Hypothalamus (tissue), 51 donors: ENCODE results near the gene AAMP.
"Not testable (repeated sequence)": the region's sequence is repeated elsewhere in the genome, so short reads cannot be mapped to it uniquely, and the experiment has no call there.

Source experiments
- DNase-seq, 51 donors: peaks; one replicate each; lab custom pipeline; 2025; lab: John Stamatoyannopoulos, UW

AAMP gene

GRCh38 chr2:218276986-218277755, 7.2 kb upstream of the AAMP start:
- DNase-seq, result no peak

GRCh38 chr2:218275371-218276072, 5.6 kb upstream of the AAMP start:
- no peak for DNase-seq

- no peak for DNase-seq
These were observed 4.6 kb upstream of the AAMP start for GRCh38 chr2:218274586-218274985.

DNA sequence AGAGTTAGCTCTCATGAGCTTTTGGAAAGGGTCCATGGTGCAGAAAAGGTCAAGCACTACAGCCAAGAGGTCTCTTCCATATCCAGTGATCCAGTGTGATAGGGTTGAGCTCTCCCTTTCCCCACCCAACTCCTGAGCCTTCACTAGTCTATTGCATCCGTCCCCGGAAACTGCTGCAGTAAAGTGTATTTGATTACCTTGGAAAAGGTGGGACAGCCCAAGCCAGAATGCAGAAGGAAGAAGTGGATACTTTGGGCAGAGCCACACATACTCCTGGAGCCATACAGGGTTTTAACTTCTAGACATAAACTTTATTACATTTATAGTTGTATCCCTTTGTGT, 3.9 kb upstream of the AAMP start:
- DNase-seq, result no peak

DNA sequence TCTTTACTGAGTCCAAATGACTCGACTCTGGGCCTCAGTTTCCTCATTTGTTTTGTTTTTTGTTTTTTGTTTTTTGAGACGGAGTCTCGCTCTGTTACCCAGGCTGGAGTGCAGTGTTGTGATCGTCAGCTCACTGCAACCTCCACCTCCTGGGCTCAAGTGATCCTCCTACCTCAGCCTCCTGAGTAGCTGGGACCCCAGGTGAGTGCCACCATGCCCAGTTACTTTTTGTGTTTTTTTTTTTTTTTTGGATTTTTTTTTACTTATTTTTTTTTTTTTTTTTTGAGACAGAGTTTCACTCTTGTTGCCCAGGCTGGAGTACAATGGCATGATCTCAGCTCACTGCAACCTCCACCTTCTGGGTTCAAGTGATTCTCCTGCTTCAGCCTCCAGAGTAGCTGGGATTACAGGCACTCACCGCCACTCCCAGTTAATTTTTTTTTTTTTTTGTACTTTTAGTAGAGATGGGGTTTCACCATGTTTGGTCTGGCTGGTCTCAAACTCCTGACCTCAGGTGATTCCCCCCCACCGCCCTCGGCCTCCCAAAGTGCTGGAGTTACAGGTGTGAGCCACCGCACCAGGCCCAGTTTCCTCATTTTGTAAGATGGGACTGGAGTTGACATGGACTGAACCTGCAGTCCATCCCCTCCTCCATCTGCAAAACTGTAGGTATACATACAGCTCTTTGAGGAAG, 3.4 kb upstream of the AAMP start:
- not testable (repeated sequence) for DNase-seq

GRCh38 chr2:218272531-218273212, 2.7 kb upstream of the AAMP start:
- DNase-seq, result peak in 49 of 51 donors; percentile 28 to 92 (median 70)

- no peak for DNase-seq
These were observed 2.1 kb upstream of the AAMP start for GRCh38 chr2:218271865-218272530.

GRCh38 chr2:218271487-218271797, 1.5 kb upstream of the AAMP start:
- no peak for DNase-seq

DNA sequence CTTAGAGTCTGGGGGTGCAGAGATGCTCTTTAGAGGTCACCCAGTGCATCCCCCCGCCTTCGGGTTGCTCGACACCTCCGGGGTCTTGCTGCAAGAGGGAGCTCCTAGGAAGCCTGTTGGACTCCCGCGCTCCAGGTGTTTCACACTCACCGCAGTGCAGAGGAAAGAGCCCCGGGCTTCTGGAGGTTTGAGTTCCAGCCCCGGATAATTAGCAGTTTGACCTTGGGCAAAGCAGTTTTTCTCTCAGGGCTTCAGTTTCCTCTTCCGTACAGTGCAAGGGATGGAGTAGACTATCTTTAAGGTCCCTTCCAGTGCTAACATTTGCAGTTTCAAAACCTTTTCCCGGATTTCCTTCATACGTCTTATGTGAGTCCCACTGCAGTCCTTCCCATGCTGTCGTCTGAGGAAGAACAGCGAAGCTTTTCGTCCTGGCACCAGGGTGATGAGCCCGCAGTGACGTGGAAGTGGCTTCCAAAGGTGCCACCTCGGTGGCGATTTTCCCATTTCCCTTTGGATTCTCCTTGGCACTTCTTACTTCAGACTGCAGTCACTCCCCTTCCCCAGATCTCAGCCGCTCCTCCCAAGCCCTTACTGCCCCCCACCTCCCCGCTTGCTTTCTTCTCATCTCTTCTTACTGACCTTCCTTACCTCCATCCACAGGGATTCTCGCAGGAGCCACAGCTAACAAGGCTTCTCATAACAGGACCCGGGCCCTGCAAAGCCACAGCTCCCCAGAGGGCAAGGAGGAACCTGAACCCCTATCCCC, 967 bp upstream of the AAMP start:
- DNase-seq, result peak in 3 of 51 donors; percentile 38 to 64 (median 58)

- no peak for DNase-seq
These were observed 2.7 kb downstream of the AAMP start for GRCh38 chr2:218267259-218267658.

- no peak for DNase-seq
These were observed 3.5 kb downstream of the AAMP start for GRCh38 chr2:218266316-218266979.

GRCh38 chr2:218265626-218266025, 4.3 kb downstream of the AAMP start:
- no peak for DNase-seq

- no peak for DNase-seq
These were observed 5.0 kb downstream of the AAMP start for GRCh38 chr2:218264773-218265561.

DNA sequence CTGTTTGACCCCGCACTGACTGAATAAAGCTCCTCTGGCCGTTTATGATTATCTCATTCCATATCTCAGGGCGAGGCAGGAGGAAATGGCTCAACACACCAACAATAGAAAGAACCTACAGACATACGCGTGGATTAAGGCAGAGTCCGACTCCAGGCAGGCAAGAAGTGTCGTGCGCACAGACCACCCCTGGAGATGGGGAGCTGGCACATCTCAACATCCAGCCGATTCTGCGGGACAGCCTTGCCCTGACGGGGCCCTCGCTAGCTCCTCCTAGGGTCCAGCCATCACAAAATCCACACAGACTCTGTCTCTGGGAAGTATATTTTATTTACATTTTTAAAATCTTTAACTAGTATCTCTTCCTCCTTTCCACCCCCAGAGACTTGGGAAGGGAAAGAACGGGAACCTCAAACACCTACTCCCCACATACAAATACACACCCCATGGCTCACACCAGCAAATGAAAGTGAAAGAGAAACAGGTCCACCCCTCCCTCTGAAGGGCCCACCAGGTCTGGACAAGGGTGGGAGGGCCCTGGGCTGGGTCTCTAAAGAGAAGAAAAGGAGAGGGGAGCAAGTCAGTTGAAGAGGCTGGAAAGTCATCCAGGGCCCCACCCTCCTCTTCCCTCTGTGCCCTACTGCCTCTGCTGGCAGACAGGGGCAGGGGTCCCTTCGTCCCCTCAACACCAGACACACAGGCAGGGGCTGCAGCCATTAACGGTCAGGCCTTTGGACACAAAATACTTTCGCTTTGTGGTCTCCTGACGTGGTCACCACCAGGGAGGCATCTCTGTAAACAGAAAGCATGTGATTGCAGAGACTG, 5.9 kb downstream of the AAMP start:
- DNase-seq, result no peak

- DNase-seq, result no peak
These were observed 7.0 kb downstream of the AAMP start for GRCh38 chr2:218262631-218263586.

DNA sequence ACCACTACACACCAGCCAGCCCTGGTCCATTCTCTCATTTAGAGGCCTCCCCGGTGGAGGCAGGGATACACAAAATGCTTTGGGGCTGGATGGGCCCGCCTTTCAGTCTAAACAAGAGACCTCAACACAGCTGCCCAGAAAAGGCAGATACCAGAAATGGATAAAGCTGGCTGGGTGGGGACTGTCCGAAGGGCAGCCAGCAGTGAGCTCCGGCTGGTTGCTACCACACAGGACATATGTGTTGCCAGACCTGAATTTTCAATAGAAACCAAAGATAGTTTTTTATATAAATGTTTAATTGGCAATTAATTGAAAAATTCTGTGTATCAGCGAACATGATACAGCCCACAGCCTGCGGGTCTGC, 7.7 kb downstream of the AAMP start:
- no peak for DNase-seq
